SH-SY5Y (cell line): ENCODE measurements around the gene CLEC16A.

Source experiments
- GATA2 ChIP-seq: IDR thresholded peaks from 2 replicates; pipeline ENCODE4 v1.6.1; 2011; ENCODE audit warnings: mild to moderate bottlenecking, low read depth, low read length
- GATA3 ChIP-seq: IDR thresholded peaks from 2 replicates; pipeline ENCODE4 v1.6.1; 2011; ENCODE audit warnings: low read depth, mild to moderate bottlenecking, low read length, moderate library complexity

DNA sequence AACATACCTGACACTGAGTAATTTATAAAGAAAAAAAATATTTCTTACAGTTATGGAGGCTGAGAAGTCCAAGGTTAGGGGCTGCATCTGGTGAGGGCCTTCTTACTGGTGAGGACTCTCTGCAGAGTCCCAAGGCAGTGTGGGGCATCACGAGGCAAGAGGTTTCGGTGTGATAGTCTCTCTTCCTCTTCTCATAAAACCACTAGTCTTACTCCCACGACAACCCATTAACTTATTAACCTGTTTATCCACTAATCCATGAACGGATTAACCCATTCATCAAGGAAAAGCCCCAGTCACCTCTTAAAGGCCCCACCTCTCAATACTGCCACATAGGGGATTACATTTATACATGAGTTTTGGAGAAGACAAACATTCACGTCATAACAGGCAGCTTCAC, 47.2 kb upstream of the CLEC16A start:
- TF ChIP-seq GATA2 (no peak), GATA3 (no peak)
